Fibroblast of pulmonary artery (primary cell): ENCODE results near the gene GINS2.

Experiments
- DNase-seq: peaks from one replicate; pipeline ENCODE4 v3.0.0-alpha.2; 2010; ENCODE audit warnings: low read depth
- H3K4me3 ChIP-seq: replicated peaks from 2 replicates; pipeline ENCODE4 v1.5.1; 2011; ENCODE audit warnings: low read depth, mild to moderate bottlenecking, control low read depth, low read length, moderate library complexity
- TF ChIP-seq, protein P1 (sequence below): IDR thresholded peaks from 2 replicates; pipeline ENCODE4 v1.5.1; 2011; ENCODE audit warnings: mild to moderate bottlenecking, control low read depth, low read length, inconsistent platforms; ENCODE audit errors: missing control alignments

The GINS2 gene

DNA sequence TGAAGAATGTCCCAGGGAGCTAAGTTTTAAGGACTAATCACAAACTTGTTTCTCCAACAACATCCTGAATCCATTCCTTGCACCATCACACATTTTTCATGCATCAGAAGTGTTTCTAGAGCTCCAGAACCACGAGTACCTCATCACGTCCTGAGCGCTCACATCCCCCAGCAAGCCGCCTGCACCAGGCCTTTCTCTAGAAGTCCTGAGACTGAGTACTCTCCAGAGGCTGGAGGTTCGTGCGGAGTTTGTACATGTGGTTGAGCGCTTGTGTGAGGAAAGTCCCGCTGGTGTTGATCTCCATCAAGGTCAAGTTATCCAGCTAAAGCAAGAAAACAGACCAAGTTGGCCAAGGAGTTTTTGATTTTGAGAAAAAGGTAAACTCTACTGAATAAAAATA, 10.7 kb downstream of the GINS2 start:
- H3K4me3 ChIP-seq: no peak overlapping the region
- no peak for DNase-seq
- TF ChIP-seq, protein P1, sequence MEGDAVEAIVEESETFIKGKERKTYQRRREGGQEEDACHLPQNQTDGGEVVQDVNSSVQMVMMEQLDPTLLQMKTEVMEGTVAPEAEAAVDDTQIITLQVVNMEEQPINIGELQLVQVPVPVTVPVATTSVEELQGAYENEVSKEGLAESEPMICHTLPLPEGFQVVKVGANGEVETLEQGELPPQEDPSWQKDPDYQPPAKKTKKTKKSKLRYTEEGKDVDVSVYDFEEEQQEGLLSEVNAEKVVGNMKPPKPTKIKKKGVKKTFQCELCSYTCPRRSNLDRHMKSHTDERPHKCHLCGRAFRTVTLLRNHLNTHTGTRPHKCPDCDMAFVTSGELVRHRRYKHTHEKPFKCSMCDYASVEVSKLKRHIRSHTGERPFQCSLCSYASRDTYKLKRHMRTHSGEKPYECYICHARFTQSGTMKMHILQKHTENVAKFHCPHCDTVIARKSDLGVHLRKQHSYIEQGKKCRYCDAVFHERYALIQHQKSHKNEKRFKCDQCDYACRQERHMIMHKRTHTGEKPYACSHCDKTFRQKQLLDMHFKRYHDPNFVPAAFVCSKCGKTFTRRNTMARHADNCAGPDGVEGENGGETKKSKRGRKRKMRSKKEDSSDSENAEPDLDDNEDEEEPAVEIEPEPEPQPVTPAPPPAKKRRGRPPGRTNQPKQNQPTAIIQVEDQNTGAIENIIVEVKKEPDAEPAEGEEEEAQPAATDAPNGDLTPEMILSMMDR: no peak

DNA sequence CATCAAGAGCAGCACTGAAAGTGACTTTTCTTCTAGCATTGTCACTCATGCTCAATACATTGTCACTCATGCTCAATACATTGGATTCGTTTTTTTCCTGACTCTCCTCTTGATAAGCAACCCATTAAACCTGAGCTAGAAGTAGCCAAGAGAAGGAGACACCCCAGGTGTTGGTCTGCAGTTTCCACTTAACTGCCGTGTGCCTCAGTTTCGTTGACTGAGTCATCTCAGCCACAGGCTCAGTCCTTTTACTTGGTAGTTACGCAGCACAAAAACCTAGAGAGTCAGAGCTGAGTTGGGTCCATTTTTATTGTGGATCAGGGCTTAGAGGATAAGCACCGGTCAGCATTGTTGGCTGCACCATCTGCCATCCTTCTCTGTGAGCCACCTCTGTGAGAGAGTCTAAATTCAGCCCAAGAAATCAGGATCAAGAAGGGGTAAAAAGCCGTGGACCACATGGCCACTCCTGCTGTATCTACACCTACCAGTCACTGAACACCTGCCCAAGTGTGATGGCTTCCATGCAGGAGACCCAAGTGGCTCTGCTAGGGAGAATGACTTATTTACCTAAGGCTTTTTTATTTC, 11.3 kb downstream of the GINS2 start:
- H3K4me3 ChIP-seq: no peak overlapping the region
- no peak for DNase-seq
- TF ChIP-seq, protein P1: no peak

DNA sequence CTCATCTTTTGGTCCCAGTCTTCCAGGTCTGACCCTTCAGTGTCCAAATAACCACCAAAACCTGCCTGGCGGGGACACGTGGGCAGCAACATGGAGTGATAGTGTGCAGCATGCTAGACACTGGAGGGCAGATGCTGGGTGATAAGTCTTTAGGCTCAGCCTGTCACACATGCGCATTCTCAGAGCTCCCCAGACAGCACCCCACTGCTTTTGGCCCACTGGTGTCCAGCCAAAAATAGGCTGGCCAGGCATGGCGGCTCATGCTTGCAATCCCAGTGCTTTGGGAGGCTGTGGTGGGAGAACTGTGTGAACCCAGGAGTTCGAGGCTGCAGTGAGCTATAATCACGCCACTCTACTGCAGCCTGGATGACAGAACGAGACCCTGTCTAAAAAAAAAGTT, 12.3 kb downstream of the GINS2 start:
- no peak overlapping the region for H3K4me3 ChIP-seq
- TF ChIP-seq, protein P1: no peak
- no peak for DNase-seq

DNA sequence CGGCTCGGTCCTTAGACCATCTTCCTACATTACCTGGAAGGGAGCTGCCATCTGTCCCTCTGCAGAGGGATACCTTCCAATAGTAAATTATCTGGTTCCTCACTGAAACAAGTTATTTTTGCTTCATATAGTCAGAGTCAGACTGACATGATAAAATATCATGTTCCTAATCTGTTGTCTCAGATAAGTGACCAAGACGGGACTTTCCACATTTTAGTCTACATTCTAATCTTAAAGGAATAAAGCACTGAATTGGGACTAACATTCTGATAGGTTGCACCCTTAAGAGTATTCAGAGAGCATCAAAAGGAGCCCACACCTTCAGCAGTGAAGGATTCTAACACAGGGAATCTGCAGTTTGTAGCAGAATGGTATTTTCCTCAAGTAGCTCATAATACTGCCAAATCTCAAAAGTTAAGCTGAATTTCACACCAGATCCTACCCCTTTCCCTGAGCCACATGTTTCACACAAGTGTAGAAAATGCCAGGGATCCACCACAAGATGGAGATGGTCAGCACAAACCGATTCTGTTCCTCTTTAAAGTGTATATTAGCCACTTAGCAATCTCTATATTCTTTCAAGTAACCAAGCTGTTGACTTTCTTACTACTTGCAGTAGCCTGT, 13.4 kb downstream of the GINS2 start:
- TF ChIP-seq, protein P1: peak; percentile 66
- H3K4me3 ChIP-seq: no peak overlapping the region
- peak; percentile 60 for DNase-seq

GRCh38 chr16:85674828-85675227, 13.9 kb downstream of the GINS2 start:
- TF ChIP-seq, protein P1: no peak
- DNase-seq: no peak
- no peak overlapping the region for H3K4me3 ChIP-seq

DNA sequence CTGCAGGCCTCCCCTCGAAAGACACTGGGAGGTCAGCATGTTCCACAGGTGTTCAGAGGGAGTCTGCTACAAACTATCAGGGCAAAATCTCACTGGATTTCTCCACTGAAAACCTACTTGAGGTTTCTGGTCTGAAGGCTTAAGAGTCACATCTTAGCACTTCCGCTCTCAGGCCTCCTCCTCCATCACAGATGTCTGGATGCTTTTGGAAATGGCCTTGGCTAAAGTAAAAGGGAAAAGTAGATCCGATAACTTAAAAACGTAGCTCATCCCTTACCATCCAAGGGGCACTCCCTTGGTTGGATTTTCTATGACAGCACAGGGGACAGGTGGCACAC, 14.4 kb downstream of the GINS2 start:
- no peak overlapping the region for H3K4me3 ChIP-seq
- no peak for DNase-seq
- TF ChIP-seq, protein P1: no peak
